ENCODE data around the gene CACNA1E. TPM values are rescaled to one million over a fixed set of nuclear protein-coding genes. Genes with fewer than 3 reads are reported as not detected.

The CACNA1E gene
- total and polyA plus RNA-seq, 2 experiments from 2014 or later, result 0.32 to 1.1 TPM

DNA sequence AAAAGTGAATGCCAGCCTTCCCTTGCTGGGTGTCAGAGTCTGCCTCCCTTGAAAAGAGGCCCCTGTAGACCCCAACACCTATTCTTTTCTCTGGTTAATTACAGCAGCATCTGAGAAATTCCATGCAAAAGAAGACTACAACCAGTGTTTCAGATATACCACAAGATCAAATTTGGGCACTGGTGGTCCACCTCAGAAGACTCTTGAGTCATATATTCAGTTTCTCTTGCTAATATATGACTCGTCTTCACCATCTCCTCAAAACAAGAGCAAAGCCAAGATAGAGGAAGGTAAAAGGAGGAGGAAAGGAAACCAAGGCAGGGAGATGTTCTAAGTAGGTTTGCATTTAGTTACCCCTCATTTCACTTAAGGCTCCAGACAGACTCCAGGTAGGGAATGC is 318.3 kb downstream of the CACNA1E start (continued):
- TF ChIP-seq, protein P1, sequence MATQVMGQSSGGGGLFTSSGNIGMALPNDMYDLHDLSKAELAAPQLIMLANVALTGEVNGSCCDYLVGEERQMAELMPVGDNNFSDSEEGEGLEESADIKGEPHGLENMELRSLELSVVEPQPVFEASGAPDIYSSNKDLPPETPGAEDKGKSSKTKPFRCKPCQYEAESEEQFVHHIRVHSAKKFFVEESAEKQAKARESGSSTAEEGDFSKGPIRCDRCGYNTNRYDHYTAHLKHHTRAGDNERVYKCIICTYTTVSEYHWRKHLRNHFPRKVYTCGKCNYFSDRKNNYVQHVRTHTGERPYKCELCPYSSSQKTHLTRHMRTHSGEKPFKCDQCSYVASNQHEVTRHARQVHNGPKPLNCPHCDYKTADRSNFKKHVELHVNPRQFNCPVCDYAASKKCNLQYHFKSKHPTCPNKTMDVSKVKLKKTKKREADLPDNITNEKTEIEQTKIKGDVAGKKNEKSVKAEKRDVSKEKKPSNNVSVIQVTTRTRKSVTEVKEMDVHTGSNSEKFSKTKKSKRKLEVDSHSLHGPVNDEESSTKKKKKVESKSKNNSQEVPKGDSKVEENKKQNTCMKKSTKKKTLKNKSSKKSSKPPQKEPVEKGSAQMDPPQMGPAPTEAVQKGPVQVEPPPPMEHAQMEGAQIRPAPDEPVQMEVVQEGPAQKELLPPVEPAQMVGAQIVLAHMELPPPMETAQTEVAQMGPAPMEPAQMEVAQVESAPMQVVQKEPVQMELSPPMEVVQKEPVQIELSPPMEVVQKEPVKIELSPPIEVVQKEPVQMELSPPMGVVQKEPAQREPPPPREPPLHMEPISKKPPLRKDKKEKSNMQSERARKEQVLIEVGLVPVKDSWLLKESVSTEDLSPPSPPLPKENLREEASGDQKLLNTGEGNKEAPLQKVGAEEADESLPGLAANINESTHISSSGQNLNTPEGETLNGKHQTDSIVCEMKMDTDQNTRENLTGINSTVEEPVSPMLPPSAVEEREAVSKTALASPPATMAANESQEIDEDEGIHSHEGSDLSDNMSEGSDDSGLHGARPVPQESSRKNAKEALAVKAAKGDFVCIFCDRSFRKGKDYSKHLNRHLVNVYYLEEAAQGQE (IDR thresholded peaks at IDR 0.05; ENCODE audit: unreplicated experiment), result no peak
- TF ChIP-seq ZNF114 (CRISPR knock-in tag; IDR thresholded peaks at IDR 0.05) (no peak), POLR2AphosphoS5 (IDR thresholded peaks at IDR 0.05; ENCODE audit: low read depth) (no peak), EZH2phosphoT487 (IDR thresholded peaks at IDR 0.05; ENCODE audit: unreplicated experiment) (no peak), CREB1 (CRISPR knock-in tag; IDR thresholded peaks at IDR 0.05; ENCODE audit: low read depth) (no peak)

DNA sequence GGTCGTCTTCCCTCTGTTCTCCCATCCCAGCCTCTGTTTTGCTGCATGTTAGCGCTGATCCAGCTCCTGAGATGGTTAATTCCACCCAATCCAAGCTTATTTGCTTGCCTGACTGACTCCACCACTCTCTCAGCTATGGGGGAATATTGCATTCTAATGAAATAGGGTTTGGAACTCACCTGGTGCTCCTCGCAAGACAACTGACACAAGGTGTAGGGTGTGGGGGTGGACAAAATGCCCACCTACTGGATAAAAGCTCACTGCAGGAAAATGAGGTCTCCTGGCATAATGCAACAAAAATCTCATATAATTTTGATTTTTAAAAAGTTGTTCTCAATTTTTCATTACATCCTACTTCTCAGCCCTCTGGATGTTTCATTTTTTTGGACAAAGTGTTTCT is 319.1 kb downstream of the CACNA1E start:
- Mint-ChIP-seq H3K36me3 (ENCODE audit: low read depth) (no peaks in the 10 kb centered on the region), H3K4me3 (no peak overlapping the region), H3K9me3 (no peaks in the 10 kb centered on the region), H3K4me1 (peaks cover 12% of the 10 kb centered on the region), H3K27me3 (ENCODE audit: insufficient read depth, low read depth, poor library complexity) (no peaks in the 10 kb centered on the region), H3K27ac (no peak overlapping the region)
- H3K27ac ChIP-seq (ENCODE audit: low read depth), result no peak overlapping the region
- no peaks in the 10 kb centered on the region for H3K27me3 ChIP-seq (ENCODE audit: insufficient read depth)
- TF ChIP-seq CREB1 (CRISPR knock-in tag; IDR thresholded peaks at IDR 0.05; ENCODE audit: low read depth) (no peak), ZNF331 (CRISPR knock-in tag; IDR thresholded peaks at IDR 0.05; ENCODE audit: low read depth) (no peak), EZH2phosphoT487 (IDR thresholded peaks at IDR 0.05; ENCODE audit: unreplicated experiment) (no peak), ZNF114 (CRISPR knock-in tag; IDR thresholded peaks at IDR 0.05) (no peak)
- ATAC-seq, result no peak
- no peaks in the 10 kb centered on the region for H4K20me1 ChIP-seq (replicated peaks; ENCODE audit: insufficient read depth)
- H2AFZ ChIP-seq, result no peak overlapping the region
- H3K4me2 ChIP-seq, result no peak overlapping the region
- no peak for DNase-seq (ENCODE audit: low spot score)
- H3K9me2 ChIP-seq (ENCODE audit: insufficient read depth), result peaks cover 2% of the 10 kb centered on the region; the same call in 1 of the 2 replicates
- no peaks in the 10 kb centered on the region for H3F3A ChIP-seq (replicated peaks; ENCODE audit: low read depth)
- H3K36me3 ChIP-seq (ENCODE audit: insufficient read depth), result no peaks in the 10 kb centered on the region
- no peaks in the 10 kb centered on the region for H3K4me1 ChIP-seq (ENCODE audit: insufficient read depth)
- H3K79me2 ChIP-seq (replicated peaks; ENCODE audit: insufficient read depth), result no peaks in the 10 kb centered on the region
- H3K4me3 ChIP-seq, result no peak overlapping the region

DNA sequence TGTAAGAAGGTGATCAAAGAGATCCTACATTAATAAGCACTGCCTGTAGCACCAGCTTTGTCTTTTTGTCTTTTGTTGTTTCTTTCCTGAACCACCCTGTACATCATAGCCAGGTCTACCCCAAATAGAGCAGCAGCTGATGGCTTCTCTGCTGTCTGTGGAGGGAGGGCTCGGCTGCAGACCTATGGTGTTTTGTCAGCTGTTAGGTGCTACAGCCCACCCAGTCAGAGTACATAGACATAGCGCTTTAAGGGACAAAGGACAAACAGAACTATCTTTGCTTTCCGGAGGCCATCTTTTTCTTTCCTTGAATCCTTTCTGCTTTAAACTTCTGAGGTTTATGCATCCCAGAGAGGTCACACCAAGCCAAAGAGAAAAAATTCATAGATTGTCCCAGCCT is 320.1 kb downstream of the CACNA1E start:
- H3K4me2 ChIP-seq, result no peak overlapping the region
- Mint-ChIP-seq H3K4me3 (no peak overlapping the region), H3K36me3 (ENCODE audit: low read depth) (no peaks in the 10 kb centered on the region), H3K9me3 (no peaks in the 10 kb centered on the region), H3K27ac (no peak overlapping the region), H3K27me3 (ENCODE audit: insufficient read depth, low read depth, poor library complexity) (no peaks in the 10 kb centered on the region), H3K4me1 (peaks cover 12% of the 10 kb centered on the region; the same call in 2 of the 3 replicates)
- no peak overlapping the region for H3K4me3 ChIP-seq
- no peak overlapping the region for H3K27ac ChIP-seq (ENCODE audit: low read depth)
- no peaks in the 10 kb centered on the region for H3K27me3 ChIP-seq (ENCODE audit: insufficient read depth)
- H3F3A ChIP-seq (replicated peaks; ENCODE audit: low read depth), result no peaks in the 10 kb centered on the region
- H3K79me2 ChIP-seq (replicated peaks; ENCODE audit: insufficient read depth), result no peaks in the 10 kb centered on the region
- H3K9me2 ChIP-seq (ENCODE audit: insufficient read depth), result peaks cover 2% of the 10 kb centered on the region; the same call in 1 of the 2 replicates
- H3K36me3 ChIP-seq (ENCODE audit: insufficient read depth), result no peaks in the 10 kb centered on the region
- no peak overlapping the region for H2AFZ ChIP-seq
- DNase-seq (ENCODE audit: low spot score) (no peak), ATAC-seq (no peak)
- no peaks in the 10 kb centered on the region for H4K20me1 ChIP-seq (replicated peaks; ENCODE audit: insufficient read depth)
- no peaks in the 10 kb centered on the region for H3K4me1 ChIP-seq (ENCODE audit: insufficient read depth)
- TF ChIP-seq, protein P2, sequence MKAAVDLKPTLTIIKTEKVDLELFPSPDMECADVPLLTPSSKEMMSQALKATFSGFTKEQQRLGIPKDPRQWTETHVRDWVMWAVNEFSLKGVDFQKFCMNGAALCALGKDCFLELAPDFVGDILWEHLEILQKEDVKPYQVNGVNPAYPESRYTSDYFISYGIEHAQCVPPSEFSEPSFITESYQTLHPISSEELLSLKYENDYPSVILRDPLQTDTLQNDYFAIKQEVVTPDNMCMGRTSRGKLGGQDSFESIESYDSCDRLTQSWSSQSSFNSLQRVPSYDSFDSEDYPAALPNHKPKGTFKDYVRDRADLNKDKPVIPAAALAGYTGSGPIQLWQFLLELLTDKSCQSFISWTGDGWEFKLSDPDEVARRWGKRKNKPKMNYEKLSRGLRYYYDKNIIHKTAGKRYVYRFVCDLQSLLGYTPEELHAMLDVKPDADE (IDR thresholded peaks at IDR 0.05), result no peak
- no peak for TF ChIP-seq POLR2AphosphoS5 (IDR thresholded peaks at IDR 0.05; ENCODE audit: low read depth)
- TF ChIP-seq JUNB (IDR thresholded peaks at IDR 0.05; ENCODE audit: unreplicated experiment), result no peak
- no peak for TF ChIP-seq ZNF114 (CRISPR knock-in tag; IDR thresholded peaks at IDR 0.05)
- no peak for TF ChIP-seq EZH2phosphoT487 (IDR thresholded peaks at IDR 0.05; ENCODE audit: unreplicated experiment)
- no peak for TF ChIP-seq EZH2 (IDR thresholded peaks at IDR 0.05; ENCODE audit: low read depth, unreplicated experiment)
- TF ChIP-seq NANOG (IDR thresholded peaks at IDR 0.05; ENCODE audit: borderline replicate concordance), result no peak
